ENCODE results near the gene CD6.

Gene CD6

GRCh38 chr11:61019832-61020405 lies 48.4 kb downstream of the CD6 start:
- H3K4ac ChIP-seq (ENCODE audit: low read depth, low read length): no peak overlapping the region
- no peak overlapping the region for H4K8ac ChIP-seq (ENCODE audit: low read depth, low read length)
- H3K4me1 ChIP-seq (ENCODE audit: control insufficient read depth, low read depth, low read length): no peaks in the 10 kb centered on the region
- no peaks in the 10 kb centered on the region for H3K79me2 ChIP-seq (ENCODE audit: control insufficient read depth, insufficient read depth, low read length)
- WGBS (ENCODE audit: extremely low coverage, insufficient coverage, low lambda C conversion rate): no CpG with 5 or more reads among the region's 9 CpGs
- no peak overlapping the region for H3K18ac ChIP-seq (ENCODE audit: low read length)
- H3K36me3 ChIP-seq (ENCODE audit: control insufficient read depth, insufficient read depth, low read length): no peaks in the 10 kb centered on the region
- no peak overlapping the region for H3K4me3 ChIP-seq (ENCODE audit: low read length)
- H2BK5ac ChIP-seq (ENCODE audit: low read length): no peak overlapping the region
- no peak overlapping the region for H3K27ac ChIP-seq (ENCODE audit: low read depth, low read length)
- H2BK15ac ChIP-seq (replicated peaks; ENCODE audit: low read depth): no peak overlapping the region
- no peaks in the 10 kb centered on the region for H3K79me1 ChIP-seq (ENCODE audit: low read length)
- no peak overlapping the region for H3K23ac ChIP-seq (ENCODE audit: low read length)
- no peak overlapping the region for H2BK120ac ChIP-seq (ENCODE audit: low read depth, low read length)
- no peaks in the 10 kb centered on the region for H3K27me3 ChIP-seq (ENCODE audit: insufficient read depth, low read length, poor library complexity)
- H2AK5ac ChIP-seq (ENCODE audit: low read length): no peak overlapping the region
- no peak overlapping the region for H3K56ac ChIP-seq (ENCODE audit: low read length)
- H3K9ac ChIP-seq (ENCODE audit: low read length): no peak overlapping the region
- no peak overlapping the region for H4K5ac ChIP-seq (ENCODE audit: low read length)
- no peak for DNase-seq
- H3K4me2 ChIP-seq (ENCODE audit: low read length): no peak overlapping the region

- H3K4ac ChIP-seq (ENCODE audit: low read depth, low read length): no peak overlapping the region
- H4K5ac ChIP-seq (ENCODE audit: low read length): no peak overlapping the region
- H2AK5ac ChIP-seq (ENCODE audit: low read length): no peak overlapping the region
- no peak overlapping the region for H3K4me2 ChIP-seq (ENCODE audit: low read length)
- no peak overlapping the region for H3K4me3 ChIP-seq (ENCODE audit: low read length)
- H4K8ac ChIP-seq (ENCODE audit: low read depth, low read length): no peak overlapping the region
- H2BK120ac ChIP-seq (ENCODE audit: low read depth, low read length): no peak overlapping the region
- no peak overlapping the region for H3K56ac ChIP-seq (ENCODE audit: low read length)
- DNase-seq: no peak
- H3K4me1 ChIP-seq (ENCODE audit: control insufficient read depth, low read depth, low read length): no peaks in the 10 kb centered on the region
- H2BK5ac ChIP-seq (ENCODE audit: low read length): no peak overlapping the region
- no peak overlapping the region for H3K23ac ChIP-seq (ENCODE audit: low read length)
- no peak overlapping the region for H3K18ac ChIP-seq (ENCODE audit: low read length)
- no peak overlapping the region for H2BK15ac ChIP-seq (replicated peaks; ENCODE audit: low read depth)
- no peaks in the 10 kb centered on the region for H3K79me1 ChIP-seq (ENCODE audit: low read length)
- no peaks in the 10 kb centered on the region for H3K79me2 ChIP-seq (ENCODE audit: control insufficient read depth, insufficient read depth, low read length)
- H3K27me3 ChIP-seq (ENCODE audit: insufficient read depth, low read length, poor library complexity): no peaks in the 10 kb centered on the region
- H3K27ac ChIP-seq (ENCODE audit: low read depth, low read length): no peak overlapping the region
- no CpG with 5 or more reads among the region's 10 CpGs for WGBS (ENCODE audit: extremely low coverage, insufficient coverage, low lambda C conversion rate)
- H3K36me3 ChIP-seq (ENCODE audit: control insufficient read depth, insufficient read depth, low read length): no peaks in the 10 kb centered on the region
- H3K9ac ChIP-seq (ENCODE audit: low read length): no peak overlapping the region
These were observed 49.2 kb downstream of the CD6 start for GRCh38 chr11:61020551-61021235.

- no peak overlapping the region for H2BK120ac ChIP-seq (ENCODE audit: low read depth, low read length)
- peak; percentile 36 for DNase-seq
- H3K4me3 ChIP-seq (ENCODE audit: low read length): no peak overlapping the region
- no peak overlapping the region for H2BK5ac ChIP-seq (ENCODE audit: low read length)
- H4K8ac ChIP-seq (ENCODE audit: low read depth, low read length): no peak overlapping the region
- no peaks in the 10 kb centered on the region for H3K79me2 ChIP-seq (ENCODE audit: control insufficient read depth, insufficient read depth, low read length)
- no CpG with 5 or more reads among the region's 14 CpGs for WGBS (ENCODE audit: extremely low coverage, insufficient coverage, low lambda C conversion rate)
- H3K4me2 ChIP-seq (ENCODE audit: low read length): peak overlapping the region; percentile 45
- H4K5ac ChIP-seq (ENCODE audit: low read length): no peak overlapping the region
- H3K23ac ChIP-seq (ENCODE audit: low read length): no peak overlapping the region
- no peaks in the 10 kb centered on the region for H3K27me3 ChIP-seq (ENCODE audit: insufficient read depth, low read length, poor library complexity)
- no peak overlapping the region for H3K4ac ChIP-seq (ENCODE audit: low read depth, low read length)
- no peak overlapping the region for H3K18ac ChIP-seq (ENCODE audit: low read length)
- peak overlapping the region; percentile 26 for H3K9ac ChIP-seq (ENCODE audit: low read length)
- H2AK5ac ChIP-seq (ENCODE audit: low read length): no peak overlapping the region
- H3K27ac ChIP-seq (ENCODE audit: low read depth, low read length): no peak overlapping the region
- H3K36me3 ChIP-seq (ENCODE audit: control insufficient read depth, insufficient read depth, low read length): no peaks in the 10 kb centered on the region
- peak overlapping the region; percentile 52 for H3K56ac ChIP-seq (ENCODE audit: low read length)
- no peak overlapping the region for H2BK15ac ChIP-seq (replicated peaks; ENCODE audit: low read depth)
- H3K4me1 ChIP-seq (ENCODE audit: control insufficient read depth, low read depth, low read length): no peaks in the 10 kb centered on the region
- H3K79me1 ChIP-seq (ENCODE audit: low read length): no peaks in the 10 kb centered on the region
These were observed 50.3 kb downstream of the CD6 start for GRCh38 chr11:61021661-61022212.

DNA sequence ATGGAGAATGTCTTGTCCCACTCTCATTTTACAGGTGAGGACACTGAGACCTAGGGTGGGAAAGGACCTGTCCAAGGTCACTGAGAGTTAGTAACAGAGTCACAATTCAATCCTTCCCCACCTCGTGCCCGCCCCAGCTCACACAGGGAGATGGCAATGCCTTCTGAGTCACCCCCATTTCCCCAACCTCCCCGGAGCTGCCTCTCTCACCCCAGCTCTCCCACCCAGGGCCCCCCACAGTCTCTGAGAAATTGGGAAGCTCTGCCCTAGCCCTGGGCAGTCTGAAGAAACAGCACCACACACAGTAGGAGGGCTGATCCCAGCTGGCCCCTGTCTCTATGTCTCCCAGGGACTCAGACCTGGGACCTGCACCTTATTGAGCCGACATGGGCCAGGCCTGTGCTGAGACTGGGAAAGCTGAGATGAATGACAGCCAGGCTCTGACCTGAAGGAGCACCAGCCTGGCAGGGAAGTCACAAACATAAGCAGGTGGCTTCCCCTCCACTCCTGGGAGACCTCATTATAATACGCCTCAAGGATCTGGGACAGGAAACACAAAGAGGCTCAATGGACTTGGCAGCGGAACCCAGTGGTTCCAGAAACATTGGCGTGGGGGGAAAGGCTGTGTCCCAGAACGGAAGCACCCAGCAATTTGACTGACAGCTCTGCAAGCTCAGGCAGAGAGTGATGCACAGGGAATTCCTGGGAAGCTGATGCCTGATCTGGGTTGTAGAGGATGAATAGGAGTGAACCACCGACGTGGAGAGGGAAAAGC lies 51.0 kb downstream of the CD6 start:
- H3K27me3 ChIP-seq (ENCODE audit: insufficient read depth, low read length, poor library complexity): no peaks in the 10 kb centered on the region
- no peak for DNase-seq
- H4K8ac ChIP-seq (ENCODE audit: low read depth, low read length): no peak overlapping the region
- no peak overlapping the region for H2BK15ac ChIP-seq (replicated peaks; ENCODE audit: low read depth)
- no peak overlapping the region for H3K56ac ChIP-seq (ENCODE audit: low read length)
- no peak overlapping the region for H3K18ac ChIP-seq (ENCODE audit: low read length)
- H3K79me1 ChIP-seq (ENCODE audit: low read length): no peaks in the 10 kb centered on the region
- H2AK5ac ChIP-seq (ENCODE audit: low read length): no peak overlapping the region
- WGBS (ENCODE audit: extremely low coverage, insufficient coverage, low lambda C conversion rate): no CpG with 5 or more reads among the region's 10 CpGs
- H3K4ac ChIP-seq (ENCODE audit: low read depth, low read length): no peak overlapping the region
- no peak overlapping the region for H4K5ac ChIP-seq (ENCODE audit: low read length)
- no peak overlapping the region for H3K4me2 ChIP-seq (ENCODE audit: low read length)
- no peaks in the 10 kb centered on the region for H3K79me2 ChIP-seq (ENCODE audit: control insufficient read depth, insufficient read depth, low read length)
- no peak overlapping the region for H3K9ac ChIP-seq (ENCODE audit: low read length)
- no peak overlapping the region for H3K27ac ChIP-seq (ENCODE audit: low read depth, low read length)
- no peak overlapping the region for H3K4me3 ChIP-seq (ENCODE audit: low read length)
- no peaks in the 10 kb centered on the region for H3K36me3 ChIP-seq (ENCODE audit: control insufficient read depth, insufficient read depth, low read length)
- H2BK5ac ChIP-seq (ENCODE audit: low read length): no peak overlapping the region
- no peak overlapping the region for H3K23ac ChIP-seq (ENCODE audit: low read length)
- H3K4me1 ChIP-seq (ENCODE audit: control insufficient read depth, low read depth, low read length): no peaks in the 10 kb centered on the region
- no peak overlapping the region for H2BK120ac ChIP-seq (ENCODE audit: low read depth, low read length)

DNA sequence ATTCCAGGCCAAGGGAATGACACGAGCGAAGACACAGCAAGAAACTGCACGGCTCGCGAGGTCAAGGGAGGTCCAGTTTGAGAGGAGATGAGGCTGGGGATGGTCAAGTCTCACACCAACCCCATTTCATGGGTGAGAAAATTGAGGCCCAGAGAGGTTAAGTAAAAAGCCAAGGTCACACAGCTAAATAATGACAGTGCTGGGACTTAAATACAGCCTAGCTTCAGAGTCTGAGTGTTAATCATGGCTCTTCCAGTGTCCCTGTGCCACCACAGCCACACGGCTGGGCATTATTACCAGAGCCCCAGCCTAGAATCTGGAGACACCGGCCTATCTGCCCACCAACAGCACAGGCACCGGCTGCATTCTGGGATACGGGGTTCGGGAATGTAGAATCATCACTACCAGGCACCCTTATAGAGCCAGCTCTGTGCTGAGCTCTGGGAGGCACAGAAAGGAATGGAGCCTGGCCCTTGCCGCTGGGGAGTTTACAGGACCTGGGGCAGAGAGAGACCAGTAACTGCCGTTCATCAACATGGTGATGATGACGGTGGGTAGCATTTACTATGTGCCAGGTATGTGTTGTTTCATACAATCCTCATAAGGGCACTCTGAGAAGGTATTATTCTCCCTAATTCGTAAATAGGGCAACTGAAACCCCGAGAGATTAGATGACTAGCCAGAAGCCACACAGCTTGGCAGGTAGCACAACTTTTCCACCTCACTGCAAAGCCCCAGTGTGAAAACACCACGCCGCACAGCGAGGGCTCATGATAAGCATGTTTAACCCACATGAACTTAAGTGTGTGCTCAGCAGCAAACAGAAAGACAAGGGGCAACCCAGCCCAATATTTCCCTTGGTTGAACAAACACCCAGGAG lies 51.8 kb downstream of the CD6 start:
- H3K4me3 ChIP-seq (ENCODE audit: low read length): no peak overlapping the region
- no peak overlapping the region for H3K27ac ChIP-seq (ENCODE audit: low read depth, low read length)
- H2AK5ac ChIP-seq (ENCODE audit: low read length): no peak overlapping the region
- H3K27me3 ChIP-seq (ENCODE audit: insufficient read depth, low read length, poor library complexity): no peaks in the 10 kb centered on the region
- no peak overlapping the region for H3K23ac ChIP-seq (ENCODE audit: low read length)
- no peaks in the 10 kb centered on the region for H3K36me3 ChIP-seq (ENCODE audit: control insufficient read depth, insufficient read depth, low read length)
- H3K79me2 ChIP-seq (ENCODE audit: control insufficient read depth, insufficient read depth, low read length): no peaks in the 10 kb centered on the region
- H4K8ac ChIP-seq (ENCODE audit: low read depth, low read length): no peak overlapping the region
- H4K5ac ChIP-seq (ENCODE audit: low read length): no peak overlapping the region
- H3K18ac ChIP-seq (ENCODE audit: low read length): no peak overlapping the region
- no peak for DNase-seq
- no peak overlapping the region for H2BK120ac ChIP-seq (ENCODE audit: low read depth, low read length)
- H2BK15ac ChIP-seq (replicated peaks; ENCODE audit: low read depth): no peak overlapping the region
- WGBS (ENCODE audit: extremely low coverage, insufficient coverage, low lambda C conversion rate): no CpG with 5 or more reads among the region's 18 CpGs
- H3K9ac ChIP-seq (ENCODE audit: low read length): no peak overlapping the region
- no peak overlapping the region for H3K4ac ChIP-seq (ENCODE audit: low read depth, low read length)
- no peak overlapping the region for H3K4me2 ChIP-seq (ENCODE audit: low read length)
- H3K4me1 ChIP-seq (ENCODE audit: control insufficient read depth, low read depth, low read length): no peaks in the 10 kb centered on the region
- no peak overlapping the region for H3K56ac ChIP-seq (ENCODE audit: low read length)
- H3K79me1 ChIP-seq (ENCODE audit: low read length): no peaks in the 10 kb centered on the region
- no peak overlapping the region for H2BK5ac ChIP-seq (ENCODE audit: low read length)

Measured in mesendoderm (in vitro differentiated cells).